ENCODE results near the gene KAT6B.
"Not testable (repeated sequence)": the region's sequence is repeated elsewhere in the genome, so short reads cannot be mapped to it uniquely, and the experiment has no call there.

The KAT6B gene

DNA sequence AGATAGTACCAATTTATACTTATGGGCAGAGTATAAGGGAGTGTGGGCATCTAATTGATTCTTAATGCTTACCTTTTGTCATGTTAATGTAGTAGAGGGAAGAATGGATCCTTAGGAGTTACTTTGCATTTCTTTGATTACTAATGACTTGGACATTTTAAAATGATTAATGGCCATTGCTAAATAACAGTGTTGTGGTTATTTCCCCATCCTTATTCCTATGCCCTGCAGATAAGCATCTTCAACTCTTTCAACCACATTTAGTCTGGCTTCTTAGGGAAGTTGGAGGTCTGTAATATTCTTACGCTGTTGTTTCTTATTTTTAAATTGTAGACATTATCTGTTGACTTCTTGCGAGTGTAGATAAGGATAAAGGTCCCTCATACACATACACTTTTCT lies 37.2 kb downstream of the KAT6B start:
- DNase-seq: no peak

DNA sequence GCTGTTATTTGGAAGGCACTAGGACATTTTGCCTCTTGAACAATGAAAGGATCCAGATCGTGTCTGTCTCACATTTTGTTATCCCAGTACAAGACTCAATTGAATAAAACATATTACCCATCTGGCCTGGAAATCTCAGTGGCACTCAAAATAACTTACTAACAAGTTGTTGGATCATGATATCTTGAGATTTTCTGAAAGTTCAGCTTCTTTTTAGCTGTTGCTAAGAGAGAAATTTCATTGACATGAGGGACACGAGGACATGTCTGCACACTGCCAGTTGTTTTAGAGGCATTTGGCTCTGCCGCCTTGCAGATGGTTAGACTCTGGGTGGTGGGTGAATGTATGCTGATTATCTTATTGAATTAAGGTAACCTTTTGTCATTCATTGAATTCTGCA lies 41.0 kb downstream of the KAT6B start:
- no peak for DNase-seq

DNA sequence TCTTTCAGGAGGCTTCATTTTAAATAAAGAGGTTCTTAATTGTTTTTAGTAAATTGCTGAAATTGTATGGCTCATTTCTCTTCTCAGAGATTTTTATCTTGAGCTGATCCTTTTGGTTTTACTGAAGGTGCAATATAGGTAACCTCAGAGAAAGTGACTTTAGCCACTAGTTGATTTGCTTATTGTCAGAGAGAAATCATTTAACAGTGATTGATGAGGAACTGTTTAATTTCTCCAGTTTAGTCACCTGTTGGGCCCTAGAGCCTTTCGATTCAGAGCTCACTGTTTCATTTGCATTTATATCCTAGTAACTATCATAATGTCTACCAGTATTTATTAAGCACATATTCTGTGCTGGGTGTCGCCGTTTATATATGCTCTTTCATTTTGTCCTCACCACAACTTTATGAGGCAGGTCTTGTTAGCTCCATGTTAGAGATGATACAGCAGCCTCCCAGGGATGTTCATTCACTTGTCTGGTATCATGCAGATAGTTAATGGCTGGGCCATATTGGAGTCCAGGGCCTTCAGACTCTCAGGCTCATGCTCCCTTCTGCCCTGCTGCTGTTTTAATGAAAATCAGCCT lies 42.1 kb downstream of the KAT6B start:
- no peak for DNase-seq

DNA sequence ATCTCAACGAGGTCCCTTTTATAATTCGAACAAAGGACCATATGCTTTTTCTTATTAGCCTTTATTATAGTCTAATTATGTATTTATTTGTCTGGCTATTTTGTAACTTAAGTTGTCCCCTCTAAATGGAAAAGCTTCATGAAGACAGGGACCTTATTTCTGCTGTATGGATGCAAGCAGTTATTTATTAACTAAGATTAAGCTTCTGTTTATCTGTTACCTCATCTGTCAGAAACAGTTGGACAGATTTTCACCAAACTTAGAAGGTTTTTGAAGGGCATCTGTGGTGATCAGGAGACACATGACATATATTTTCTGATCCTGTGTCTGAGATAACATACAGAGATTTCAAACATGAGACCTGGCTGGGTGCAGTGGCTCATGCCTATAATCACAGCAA lies 43.2 kb downstream of the KAT6B start:
- no peak for DNase-seq

DNA sequence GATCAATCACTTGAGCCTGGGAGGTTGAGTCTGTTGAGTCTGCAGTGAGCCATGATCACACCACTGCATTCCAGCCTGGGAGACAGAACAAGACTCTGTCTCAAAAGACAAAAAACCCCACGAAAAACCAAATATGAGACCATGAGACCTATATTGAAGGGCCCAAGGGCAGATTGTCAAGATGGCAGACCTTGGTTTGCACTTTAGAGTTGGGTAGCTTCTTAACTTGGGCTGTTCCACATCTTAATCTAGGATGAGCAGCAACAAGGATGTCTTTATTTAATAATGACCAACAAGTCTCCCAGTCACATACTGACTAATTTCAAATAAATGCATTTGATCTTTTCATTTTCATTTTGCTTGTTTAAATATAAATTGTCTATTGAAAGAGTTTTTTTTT lies 43.8 kb downstream of the KAT6B start:
- no peak for DNase-seq

DNA sequence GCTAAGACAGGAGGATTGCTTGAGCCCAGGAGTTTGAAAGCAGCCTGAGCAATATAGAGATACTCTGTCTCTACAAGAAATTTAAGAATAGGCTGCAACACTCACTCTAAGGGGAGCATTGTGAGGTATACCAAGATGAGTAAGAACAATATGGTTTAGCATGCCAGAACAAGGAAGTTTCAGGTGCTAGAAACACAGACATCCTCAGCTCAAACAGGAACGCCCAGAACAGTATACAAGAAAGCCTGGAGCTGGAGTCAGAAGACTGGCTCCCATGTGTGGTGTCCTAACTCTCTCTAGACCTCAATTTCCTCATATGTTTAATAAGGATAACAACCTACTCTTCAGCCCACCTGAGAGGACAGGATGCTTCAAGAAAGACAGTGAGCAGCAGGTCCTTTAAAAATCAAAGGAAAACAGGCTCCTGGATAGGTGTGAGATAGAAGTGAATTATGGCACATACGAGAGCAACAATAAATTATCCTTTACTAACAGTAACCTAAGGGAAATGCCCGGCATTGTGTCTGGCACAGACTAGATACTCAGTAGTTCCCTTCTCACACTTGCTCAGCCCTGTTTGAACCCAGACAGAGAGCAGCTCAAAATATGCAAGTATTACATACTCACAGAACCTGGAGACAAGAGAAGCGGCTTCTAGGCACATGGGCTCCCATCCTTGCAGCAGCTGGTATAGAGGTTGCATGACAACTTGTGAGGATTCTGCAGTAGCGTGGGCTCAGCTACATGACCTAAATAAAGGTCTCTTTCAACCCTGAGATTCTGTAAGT lies 45.4 kb downstream of the KAT6B start:
- DNase-seq: no peak

DNA sequence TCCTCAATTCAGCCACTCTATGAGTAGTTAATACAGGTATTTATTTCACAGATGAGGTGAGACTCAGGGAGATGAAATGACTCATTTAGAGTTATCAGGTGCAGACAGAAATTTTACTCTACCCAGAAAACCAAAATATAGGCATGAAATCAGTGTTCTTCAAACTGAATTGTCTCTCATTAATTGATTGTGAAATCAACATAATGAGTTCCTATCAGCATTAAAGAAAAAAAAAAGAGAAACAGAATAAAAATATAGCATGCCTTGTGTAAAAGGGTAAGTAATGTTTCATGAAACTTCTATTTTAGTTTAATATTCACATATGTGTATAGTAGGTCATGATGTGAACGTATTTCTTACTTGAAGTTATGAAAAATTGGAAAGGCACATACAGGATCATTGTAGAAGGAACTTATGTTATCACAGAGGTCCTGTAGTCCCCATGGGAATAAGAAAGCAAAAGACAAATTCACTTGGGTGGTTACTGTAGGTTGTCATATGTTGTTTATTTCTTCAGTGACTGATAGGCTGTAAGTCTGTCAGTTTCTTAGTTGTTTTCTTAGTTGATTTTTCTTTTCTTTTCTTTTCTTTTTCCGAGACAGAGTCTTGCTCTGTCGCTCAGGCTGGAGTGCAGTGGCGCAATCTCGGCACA lies 47.5 kb downstream of the KAT6B start:
- DNase-seq: no peak

DNA sequence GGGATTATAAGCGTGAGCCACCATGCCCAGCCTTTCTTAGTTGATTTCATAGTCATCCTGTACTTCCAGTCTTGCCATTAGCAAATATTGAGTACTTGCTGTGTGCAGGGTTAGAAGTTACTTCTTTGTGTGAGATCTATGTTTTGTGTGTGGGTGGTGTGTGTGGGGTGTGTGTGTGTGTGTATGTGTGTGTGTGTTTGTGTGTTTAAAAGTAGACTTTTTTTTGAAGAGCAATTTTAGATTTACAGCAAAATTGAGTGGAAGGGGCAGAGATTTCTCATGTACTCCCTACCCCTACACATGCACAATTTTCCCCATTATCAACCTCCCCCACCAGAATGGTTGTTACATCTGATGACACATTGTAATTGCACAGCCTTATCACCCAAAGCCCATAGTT lies 48.2 kb downstream of the KAT6B start:
- DNase-seq: no peak

DNA sequence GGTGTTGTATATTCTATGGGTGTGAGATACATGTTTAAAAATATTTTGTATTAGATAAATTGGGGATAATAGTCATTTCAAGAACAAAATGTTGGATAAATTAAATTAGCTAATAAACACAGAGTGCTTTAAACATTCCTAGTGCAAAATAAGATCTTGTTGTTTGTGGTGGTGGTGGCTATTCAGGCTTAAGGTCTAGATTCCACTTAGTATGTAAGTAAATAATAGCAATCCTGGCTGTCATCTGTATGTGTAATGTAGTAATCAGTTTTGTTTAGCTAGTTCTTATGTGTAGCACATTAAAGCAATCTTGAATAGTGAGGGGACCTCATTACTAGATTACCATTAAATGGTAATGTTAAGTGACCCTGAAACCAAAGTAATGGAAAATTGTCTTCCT lies 48.7 kb downstream of the KAT6B start:
- no peak for DNase-seq

DNA sequence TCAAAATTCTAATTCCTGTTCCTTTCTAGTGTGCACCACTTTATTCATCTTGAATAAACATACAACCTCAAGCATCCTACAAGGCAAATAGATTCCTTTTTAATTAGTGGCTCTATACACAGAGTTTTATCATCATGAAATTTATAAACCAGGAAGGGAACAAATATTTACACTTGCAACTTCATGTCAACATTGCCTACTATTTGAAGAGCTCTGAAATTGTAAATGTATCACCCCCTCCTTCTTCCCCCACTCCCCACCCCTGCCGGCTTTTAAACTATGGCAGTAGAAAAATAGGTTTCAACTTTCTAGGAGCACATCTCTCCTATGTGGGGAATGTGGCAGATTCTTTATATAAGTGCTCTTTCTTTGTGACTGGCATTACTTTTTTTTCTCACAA lies 49.6 kb downstream of the KAT6B start:
- no peak for DNase-seq

DNA sequence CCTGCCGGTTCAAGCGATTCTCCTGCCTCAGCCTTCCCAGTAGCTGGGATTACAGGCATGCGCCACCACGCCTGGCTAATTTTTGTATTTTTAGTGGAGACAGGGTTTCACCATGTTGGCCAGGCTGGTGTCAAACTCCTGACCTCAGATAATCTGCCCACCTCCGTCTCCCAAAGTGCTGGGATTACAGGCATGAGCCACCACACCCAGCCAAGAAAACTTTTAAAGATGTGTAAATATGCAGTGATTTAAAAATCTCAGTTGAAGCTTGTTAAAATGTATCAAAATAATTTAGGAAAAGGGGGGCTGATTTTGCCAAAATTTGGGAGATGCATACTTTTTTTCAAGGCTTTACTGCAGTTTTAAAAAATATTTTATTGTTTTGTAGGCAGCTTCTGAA lies 50.7 kb downstream of the KAT6B start:
- not testable (repeated sequence) for DNase-seq

DNA sequence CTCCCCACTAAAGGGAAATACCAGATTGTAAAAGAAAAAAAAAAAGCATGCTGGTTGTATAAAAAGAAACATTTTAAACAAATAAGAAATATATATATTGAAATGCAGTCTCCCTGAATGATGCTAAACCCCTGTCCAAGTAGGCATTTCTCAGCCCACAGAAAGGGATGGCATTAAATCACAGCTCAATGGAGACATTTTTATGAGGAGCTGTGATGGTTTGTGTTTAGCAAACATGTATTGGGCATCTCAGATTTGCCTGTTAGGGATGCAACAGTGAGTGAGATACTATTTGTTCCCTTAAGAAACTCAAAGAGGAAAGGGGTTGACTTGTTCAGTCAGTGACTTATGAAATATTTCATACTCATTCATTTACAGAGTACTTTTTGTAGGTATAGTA lies 51.5 kb downstream of the KAT6B start:
- no peak for DNase-seq

DNA sequence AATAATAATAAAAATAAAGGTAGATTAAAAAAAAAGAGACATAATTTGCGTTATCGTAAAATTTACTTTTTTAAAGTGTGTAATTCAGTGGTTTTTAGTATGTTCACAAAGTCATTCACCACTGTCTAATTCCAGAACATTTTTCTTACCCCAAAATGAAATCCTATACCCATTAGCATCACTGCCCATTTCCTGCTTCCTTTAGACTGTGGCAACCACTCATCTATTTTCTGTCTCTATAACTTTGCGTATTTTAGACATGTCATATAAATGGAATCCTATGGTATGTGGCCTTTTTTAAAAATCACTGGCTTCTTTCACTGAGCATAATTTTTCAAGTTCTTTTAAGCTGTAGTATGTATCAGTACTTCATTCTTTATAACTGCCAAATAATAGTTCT lies 53.6 kb downstream of the KAT6B start:
- DNase-seq: no peak

DNA sequence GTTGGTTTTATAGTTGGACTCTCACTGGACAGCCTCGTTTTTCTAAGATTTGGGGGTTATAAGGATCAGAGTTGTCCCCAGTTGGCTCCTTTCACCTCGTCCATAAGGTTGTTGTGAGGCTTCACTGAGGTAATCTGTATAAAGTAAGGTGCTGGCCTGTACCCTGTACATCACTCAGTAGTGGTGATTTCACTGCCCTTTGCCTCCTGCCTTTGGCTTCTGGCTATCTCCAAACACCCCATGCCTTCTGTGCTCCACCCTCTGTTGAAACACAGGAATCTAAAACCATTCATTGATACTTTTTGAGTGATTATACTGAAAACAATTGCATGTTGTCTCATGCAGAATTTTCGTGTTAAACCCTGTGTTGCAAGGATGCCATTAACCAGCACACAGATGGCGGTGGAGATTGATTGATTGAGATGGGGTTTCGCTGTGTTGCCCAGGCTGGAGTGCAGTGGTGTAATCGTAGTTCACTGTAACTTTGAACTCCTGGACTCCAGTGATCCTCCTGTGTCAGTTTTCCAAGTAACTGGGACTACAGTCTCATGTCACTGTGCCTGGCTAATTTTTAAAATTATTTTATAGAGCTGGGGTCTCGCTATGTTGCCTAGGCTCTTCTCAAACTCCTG lies 55.0 kb downstream of the KAT6B start:
- DNase-seq: no peak

DNA sequence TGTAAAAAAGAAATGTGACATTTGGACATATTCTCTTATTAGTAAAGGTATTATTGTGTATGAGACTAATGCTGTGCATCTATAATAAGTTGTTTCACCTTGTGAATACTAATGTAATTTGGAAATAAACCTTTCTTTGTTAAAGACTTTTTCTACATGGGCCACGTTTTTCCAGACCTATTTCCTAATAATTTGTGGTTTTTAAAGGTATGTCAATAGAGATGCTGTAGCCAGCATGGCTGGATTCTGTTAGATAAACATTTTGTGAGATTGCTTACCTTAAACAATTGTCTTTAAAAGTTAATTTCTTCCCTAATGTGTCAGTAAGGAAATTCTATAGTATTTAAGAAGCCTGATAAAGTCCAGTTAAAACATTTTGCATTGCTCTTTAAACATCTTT lies 56.0 kb downstream of the KAT6B start:
- DNase-seq: no peak

DNA sequence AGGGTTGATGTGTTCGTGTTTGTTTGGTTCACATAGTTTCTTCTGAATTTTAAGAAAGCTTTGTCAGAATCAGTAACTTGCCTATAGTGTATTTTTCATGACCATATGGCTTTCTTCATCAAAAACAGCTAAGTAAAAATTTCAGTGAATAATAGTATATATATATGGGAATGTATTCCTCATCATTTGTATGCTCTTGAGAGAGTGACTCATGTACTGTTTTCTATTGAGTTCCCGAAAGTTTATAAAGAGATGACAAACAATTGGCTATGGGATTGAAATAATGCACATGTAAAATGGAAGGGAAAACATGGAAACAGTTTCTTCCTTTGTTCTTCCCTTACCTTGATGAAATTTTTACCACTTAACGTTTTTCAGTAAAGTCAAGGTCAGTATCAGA lies 56.4 kb downstream of the KAT6B start:
- DNase-seq: no peak

DNA sequence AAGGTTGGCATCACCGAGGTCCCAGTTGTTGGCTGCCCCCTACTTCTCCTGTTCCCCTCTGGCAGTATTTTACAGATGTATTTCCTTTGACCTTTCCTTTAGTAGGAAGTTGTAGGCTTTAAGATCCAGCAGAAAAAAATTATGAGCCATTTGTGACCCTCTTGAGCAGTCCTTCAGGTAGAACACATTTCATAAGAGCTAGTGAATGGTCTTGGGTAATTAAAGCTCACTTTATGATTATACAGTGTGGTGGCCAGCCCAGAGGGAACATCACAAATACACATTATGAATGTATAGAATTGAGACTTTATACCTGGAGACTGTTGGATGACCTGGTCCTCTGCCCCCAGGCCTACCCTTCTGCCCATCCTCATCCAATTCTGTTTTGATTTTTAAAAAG lies 57.0 kb downstream of the KAT6B start:
- no peak for DNase-seq

DNA sequence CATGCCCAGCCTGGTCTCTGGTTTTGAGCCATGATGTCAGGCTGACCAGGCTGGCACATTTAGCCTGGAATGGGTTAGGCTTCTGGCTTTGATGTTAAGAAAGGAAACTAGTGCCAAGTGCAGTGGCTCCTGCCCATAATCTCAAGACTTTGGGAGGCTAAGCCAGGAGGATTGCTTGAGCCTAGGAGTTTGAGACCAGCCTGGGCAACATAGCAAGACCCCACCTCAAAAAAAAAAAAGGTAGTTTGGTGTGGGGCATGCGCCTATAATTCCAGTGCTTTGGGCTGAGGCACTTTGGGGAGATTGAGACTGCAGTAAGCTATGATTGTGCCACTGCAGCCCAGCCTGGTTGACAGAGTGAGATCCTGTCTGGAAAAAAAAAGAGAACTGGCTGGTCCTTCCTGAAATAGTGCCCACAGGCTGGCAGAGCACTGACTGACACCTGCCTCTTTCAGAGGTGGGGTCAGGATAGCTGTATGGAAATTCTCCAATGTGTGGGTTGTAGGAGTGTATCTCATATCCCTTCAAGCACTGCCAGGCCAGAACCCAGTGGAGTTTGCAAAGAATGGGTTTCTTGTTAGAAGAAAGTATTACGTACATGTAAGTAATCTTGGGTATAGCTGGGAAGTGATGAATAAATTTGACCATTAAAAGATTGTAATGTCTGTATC lies 61.3 kb downstream of the KAT6B start:
- no peak for DNase-seq

DNA sequence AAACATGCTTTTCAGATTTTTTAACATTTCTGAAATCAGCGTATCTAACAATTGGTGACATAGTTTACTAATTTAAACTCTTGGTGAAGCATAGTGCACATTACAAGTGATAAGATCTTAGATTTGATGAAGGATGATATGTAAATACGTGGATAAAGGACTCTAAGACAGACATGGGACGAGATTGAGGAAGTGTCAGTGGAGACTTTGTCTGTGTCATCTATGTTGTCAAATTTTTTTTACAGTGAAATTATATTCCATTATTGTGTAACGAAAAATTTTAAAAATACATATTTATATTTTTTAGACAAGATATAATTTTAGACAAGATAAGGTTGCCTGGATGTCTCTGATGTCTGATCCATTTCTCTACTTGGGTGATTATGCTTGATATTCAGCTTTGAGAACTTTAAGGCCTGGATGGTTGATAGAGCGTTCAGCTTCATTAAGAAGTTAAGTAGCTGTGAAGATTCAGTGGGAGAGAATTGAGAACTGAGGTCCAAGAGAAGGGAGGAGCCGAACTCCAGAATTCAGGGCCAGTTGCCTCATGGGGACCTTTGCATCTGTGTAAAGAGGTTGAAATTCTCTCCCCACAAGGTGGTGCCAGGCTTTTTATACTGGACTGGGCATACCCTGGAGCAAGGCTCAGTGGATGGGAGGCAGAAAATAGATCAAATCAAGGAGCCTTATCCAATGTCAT lies 62.7 kb downstream of the KAT6B start:
- DNase-seq: no peak

DNA sequence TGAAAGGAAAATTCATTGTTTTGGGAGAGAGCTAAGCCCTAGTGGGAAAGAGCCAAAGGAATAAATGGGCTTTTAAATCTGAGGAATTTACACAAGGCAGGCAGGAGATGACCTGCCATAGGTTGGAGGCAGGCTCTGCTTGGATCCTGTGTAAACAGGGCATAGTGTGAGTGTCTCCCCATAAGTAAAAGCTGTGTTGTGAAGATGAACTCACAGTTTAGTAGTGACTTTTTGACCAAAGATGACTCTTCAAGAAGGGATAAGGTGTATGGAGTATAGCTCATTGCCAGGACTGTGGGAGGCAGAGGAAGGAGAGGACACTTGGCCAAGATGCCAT lies 63.2 kb downstream of the KAT6B start:
- DNase-seq: no peak

DNA sequence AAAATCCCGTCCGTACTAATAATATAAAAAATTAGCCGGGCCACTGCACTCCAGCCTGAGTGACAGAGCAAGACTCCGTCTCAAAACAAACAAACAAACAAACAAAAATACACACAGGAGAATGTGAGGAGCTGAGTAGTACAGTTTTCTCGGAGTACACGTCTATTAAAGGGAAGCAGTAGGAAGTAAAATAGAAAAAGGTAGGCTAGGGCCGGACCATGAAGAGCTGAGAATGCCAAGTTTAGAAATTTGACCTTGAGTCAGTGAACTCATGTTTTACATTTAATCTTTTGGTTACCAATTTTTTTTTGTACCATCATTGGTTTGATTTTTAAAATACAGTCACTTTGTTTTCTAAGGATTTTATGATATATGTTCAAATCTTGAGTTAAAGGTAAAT lies 64.1 kb downstream of the KAT6B start:
- DNase-seq: no peak

DNA sequence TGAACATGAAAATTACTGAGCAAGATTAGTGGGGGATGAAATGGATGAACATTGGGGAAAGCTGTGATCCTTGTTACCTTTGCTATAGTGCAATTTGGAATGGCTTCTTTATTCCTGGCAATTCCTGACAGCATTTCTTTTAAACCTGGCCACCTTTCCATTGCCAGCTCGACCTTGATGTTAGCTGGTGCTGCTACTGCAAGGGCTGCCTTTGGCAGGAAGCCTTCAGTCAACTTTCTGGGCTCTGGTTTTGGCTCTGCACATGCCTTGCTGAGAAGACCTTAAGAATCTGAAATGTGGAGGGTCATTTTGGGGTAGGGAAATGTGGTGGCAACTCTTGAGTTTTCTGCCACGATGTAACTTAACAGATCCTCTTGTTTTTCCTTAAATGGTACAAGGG lies 64.7 kb downstream of the KAT6B start:
- no peak for DNase-seq

DNA sequence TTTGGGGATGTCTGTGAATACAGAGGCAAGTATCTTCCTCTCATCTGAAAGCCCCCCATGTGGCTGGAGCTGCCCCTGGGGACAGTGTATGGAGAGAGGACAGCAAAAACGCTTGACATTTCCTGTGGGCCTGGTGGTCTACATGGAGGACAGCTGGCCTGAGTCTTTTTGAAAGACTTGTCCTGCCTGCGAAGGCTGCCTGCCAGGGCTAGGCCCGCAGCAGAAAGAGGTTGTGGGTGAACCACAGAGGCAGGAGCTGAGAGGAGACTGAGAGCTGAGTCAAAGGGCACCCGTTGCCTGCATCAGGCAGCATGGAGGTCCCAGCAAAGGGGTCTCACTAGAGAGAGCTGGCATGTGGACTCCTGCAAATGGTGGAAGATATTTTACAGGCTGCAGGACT lies 66.4 kb downstream of the KAT6B start:
- no peak for DNase-seq

Measured in GOT3 (cell line).